Activated T-helper 1 cell treated with anti-CD3 and anti-CD28 coated beads, Interleukin-2, amount 50 U/mL, for 16 hours (primary cell): ENCODE data around the gene TTF2.
"Not testable (repeated sequence)": the region's sequence is repeated elsewhere in the genome, so short reads cannot be mapped to it uniquely, and the experiment has no call there.

Experiments used
- DNase-seq, 2 donors: peaks; one replicate each; pipeline ENCODE4 v3.0.0-alpha.2; 2020; ENCODE audit warnings: low read depth in 1 of 2, low spot score in 1 of 2

The TTF2 gene

GRCh38 chr1:117092594-117092993, 32.5 kb downstream of the TTF2 start:
- DNase-seq = no peak

DNA sequence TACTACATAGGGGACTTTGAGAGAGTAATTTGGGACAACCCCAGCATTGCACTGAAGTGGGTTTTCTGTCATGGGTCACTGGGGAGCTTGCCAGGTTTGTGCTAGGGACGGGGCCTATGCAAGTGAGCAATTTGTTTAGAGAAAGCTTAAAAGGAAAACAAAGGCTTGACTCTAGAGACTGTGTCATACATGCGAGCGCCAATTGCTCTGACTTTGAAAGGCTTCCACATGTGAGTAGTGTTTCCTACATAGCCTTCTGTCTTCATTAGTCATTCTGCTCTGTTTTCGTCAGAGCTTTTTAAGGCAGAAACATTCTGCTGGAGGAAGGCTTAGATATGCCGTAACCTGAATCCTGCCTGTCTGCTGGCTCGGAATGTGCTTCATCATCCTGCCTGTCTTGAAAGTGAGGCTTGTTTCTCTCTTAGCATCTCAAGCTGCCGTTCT, 33.0 kb downstream of the TTF2 start:
- no peak for DNase-seq

GRCh38 chr1:117093870-117094621, 33.9 kb downstream of the TTF2 start:
- no peak for DNase-seq

- DNase-seq = no peak
These were observed 34.9 kb downstream of the TTF2 start for GRCh38 chr1:117094841-117095604.

DNA sequence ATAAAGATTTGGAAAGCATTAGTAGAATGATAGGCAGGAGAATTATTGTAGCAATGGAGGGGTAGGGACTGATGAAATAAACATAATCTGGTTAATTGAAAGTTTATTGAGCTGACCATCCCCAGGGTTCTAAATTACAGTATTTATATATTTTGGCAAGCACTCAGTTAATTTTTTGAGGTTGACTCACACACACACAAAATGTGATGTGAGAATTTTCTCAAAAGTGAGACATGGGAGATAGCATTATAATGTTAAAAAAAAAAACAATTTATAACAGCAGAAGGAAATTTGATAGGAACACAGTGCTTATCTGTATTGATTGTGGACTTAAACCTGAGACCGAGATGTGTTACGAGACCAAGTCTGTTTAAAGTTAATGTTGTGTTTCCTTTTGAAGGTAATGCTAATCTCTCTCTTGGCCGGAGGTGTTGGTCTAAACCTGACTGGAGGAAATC, 36.9 kb downstream of the TTF2 start:
- no peak for DNase-seq

- DNase-seq = no peak
These were observed 37.3 kb downstream of the TTF2 start for GRCh38 chr1:117097443-117097842.

DNA sequence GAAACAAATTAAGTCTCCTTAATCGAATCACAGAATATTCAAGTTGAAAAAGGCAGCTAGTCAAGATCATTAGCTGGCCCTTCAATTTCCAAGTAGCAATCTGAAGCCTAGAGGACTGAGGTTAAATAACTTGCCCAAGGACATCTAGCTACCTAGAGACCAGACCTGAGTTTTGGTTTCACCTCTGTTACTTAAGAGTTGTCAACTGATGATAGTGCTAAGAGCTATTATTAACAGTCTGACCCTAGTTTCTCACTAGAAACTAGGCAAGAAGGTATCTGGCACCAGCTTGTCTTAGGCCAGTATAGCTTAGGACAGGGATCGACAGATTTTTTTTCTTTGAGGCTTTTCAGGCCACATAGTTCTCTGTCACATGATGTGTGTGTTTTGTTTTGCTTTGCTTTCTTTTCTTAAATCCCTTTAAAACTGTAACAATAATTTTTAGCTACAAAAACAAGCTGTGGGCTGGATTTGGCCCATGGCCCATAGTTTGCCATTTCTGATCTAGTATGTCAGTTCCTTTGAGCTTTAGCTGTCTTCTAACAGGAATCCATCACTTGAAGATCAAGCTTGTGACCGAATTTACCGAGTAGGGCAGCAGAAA, 38.3 kb downstream of the TTF2 start:
- no peak for DNase-seq

DNA sequence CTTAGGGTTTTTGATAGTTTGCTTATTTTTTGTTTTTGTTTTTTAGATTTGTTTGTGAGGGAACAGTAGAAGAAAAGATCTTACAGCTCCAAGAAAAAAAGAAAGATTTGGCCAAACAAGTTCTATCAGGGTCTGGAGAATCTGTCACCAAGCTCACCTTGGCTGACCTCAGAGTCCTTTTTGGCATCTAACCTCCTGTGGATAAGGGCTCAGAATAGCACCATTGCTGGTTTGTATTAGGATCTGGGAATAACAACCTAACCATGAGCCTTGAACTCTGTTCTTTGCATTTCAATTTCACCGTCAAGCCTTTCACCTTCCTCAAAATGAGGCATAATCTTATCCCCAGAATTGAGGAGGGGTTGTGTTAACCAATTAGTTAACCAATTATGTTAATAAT, 41.2 kb downstream of the TTF2 start:
- no peak for DNase-seq

DNA sequence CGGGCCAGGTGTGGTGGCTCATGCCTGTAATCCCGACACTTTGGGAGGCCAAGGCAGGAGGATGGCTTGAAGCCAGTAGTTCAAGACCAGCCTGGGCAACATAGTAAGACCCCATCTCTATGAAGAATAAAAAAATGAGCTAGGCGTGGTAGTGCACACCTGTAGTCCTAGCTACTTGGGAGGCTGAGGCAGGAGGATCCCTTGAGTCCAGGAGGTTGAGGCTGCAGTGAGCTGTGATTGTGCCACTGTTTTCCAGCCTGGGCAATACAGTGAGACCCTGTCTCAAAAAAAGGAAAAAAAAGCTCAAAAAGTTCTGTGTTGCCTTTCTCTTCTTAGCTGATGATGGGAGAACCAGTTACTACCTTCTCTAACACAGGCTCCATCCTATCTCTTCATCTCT, 41.7 kb downstream of the TTF2 start:
- DNase-seq = not testable (repeated sequence)

GRCh38 chr1:117104986-117105385, 44.9 kb downstream of the TTF2 start:
- DNase-seq = no peak

DNA sequence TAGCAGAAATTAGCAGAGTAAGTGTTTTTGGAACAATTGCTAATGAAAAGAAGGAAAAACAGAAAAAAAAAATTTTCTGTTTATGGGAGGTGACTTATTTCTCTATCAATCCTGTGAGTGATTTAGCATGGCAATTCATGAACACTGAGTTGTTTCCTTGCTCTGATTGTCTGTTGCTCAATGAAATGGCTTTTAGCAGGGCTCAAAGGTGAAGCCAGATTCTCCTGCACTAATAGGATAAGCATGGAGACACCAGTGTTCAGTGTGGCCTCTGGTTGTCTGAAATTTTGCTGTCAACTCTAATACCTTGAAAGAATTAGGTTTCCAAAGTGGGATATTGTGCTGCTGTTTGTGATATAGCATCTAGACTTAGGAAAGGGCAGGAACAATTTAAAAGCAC, 45.6 kb downstream of the TTF2 start:
- DNase-seq = no peak

- no peak for DNase-seq
These were observed 46.4 kb downstream of the TTF2 start for GRCh38 chr1:117106478-117106877.

GRCh38 chr1:117107364-117107763, 47.2 kb downstream of the TTF2 start:
- DNase-seq = no peak

- no peak for DNase-seq
These were observed 50.6 kb downstream of the TTF2 start for GRCh38 chr1:117110774-117111173.

DNA sequence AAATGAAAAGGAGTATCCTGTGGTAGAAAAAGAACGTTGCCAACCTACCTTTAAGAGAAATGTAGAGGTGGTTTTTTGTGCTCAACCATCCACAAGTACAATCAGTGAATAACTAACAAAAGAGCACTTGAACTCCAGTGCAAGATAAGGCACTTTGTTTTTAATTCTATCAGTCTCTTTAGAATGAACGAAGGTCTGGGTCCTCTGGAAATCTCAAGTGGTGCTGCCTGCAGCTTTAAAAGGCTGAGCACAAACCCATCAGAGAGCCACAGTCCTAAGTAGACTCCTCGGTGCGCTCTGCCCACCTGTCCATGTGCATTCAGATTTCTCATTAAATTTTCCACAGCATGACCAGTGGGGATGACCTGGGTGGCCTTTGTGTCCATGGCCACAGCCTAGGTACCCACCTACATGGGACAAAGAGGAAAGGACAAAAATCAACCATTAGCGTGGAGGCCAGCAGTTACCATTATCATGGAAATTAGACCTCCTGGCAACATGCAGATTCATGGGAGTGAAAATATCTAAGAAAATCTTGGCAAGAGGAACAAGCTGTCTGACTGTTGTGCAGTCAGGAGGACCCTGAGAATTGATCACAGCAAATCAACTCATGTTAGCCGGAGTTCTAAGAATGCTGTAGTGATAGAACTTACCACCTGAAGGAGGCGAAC, 52.1 kb downstream of the TTF2 start:
- no peak for DNase-seq

- no peak for DNase-seq
These were observed 53.1 kb downstream of the TTF2 start for GRCh38 chr1:117113199-117113598.

DNA sequence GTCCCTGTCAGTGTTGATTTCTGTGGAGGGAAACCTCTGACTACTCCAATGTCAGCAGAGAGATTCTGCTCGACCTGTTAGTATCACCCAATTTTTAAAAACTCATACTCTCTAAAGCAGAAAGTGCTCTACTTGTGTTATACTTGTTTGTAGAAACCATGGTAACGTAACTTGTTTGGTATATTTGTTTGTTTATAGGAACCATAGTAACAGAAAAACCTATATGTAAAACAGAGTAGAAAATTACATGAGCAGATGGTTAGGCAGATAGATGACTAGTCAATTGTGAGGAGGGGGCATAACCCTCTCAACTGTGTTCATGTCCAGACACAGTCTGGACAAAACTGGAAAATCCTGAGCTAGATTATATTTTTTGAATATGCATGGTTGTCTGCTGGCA, 54.8 kb downstream of the TTF2 start:
- DNase-seq = no peak

DNA sequence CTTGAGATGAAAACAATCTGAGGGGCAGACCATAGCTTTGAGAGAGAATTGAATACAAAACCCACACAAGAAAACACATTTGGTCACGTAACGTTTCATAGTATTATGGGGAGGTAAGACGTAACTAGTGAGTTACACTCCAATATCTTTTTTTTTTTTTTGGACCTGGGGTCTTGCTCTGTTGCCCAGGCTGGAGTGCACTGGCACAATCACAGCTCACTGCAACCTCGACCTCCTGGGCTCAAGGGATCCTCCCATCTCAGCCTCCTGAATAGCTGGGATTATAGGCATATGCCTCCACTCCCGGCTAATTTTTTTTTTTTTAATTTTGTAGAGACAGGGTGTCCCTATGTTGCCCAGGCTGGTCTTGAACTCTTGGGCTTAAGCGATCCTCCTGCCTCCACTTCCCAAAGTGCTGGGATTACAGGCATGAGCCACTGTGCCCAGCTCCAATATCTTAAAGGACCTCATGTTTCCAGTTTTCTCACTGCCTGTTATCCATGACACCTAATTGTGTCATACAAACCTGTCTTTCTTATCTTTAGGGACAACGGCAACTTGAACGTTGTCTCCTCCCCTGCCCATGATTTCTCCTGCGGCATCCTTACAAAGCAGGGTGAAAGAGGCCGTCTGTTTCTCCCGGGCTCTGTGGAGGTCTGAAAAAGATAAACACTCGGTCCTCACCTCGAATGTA, 56.1 kb downstream of the TTF2 start:
- no peak for DNase-seq

DNA sequence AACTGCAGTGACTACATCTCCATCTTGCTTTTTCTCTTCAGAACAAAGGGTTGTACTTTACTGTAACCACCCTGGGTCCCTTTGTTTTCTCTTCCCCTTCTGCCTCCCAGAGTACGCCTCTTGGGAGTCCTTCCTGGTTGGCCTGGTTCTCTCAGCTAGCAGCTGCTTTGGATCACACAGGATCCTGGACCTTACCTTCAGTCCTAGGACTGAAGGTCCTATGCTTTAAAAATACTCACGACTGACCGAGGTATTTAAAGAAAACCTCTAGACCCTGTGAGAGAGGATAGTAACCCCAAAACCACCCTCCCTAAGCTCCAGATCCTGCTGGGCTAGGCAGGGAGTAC, 56.6 kb downstream of the TTF2 start:
- no peak for DNase-seq

DNA sequence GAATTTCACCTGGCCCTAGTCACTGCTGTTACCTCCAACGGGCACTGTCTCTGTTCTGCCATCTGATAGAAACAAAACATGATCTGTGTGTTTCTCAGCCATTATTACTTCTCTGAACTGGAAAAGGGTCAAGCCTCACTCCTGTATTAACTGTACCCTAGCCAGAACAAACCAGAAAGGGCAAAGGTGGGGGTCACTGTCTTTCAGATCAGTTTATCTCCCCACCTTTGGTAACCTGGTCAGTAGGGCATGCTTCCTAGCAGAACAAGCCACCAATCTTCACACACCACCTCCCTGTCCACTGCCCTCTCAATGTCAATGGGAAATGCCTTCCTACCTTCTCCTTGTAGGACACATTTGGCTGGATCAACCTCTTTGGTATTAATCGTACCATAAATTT, 57.6 kb downstream of the TTF2 start:
- no peak for DNase-seq

GRCh38 chr1:117118137-117118536, 58.0 kb downstream of the TTF2 start:
- DNase-seq = no peak
